Naive B cell (primary cell): ENCODE results near the gene MPZL1. TPM values are rescaled to one million over a fixed set of nuclear protein-coding genes. Genes with fewer than 3 reads are reported as not detected.

Experiments
- ATAC-seq, 2 donors: fragments of 150-1000 bp; cut with Tn5 transposase; 2 replicates each; pipeline ENCODE4 v1.10.0; 2021; ENCODE audit warnings: low read depth in 2 of 2, mild to moderate bottlenecking in 2 of 2, moderate library complexity in 2 of 2
- DNase-seq: peaks from one replicate; pipeline ENCODE4 v3.0.0; 2022
- H3K27ac Mint-ChIP-seq, 6 donors: one replicate each; pipeline ENCODE4 v1.8.0; 2020 to 2022; ENCODE audit warnings: mild to moderate bottlenecking in 6 of 6, mixed read lengths in 6 of 6, moderate library complexity in 5 of 6, inconsistent platforms in 2 of 6
- H3K27me3 Mint-ChIP-seq, 3 donors: one replicate each; pipeline ENCODE4 v1.8.0; 2021 to 2022; ENCODE audit warnings: mixed read lengths in 3 of 3, mild to moderate bottlenecking in 1 of 3
- H3K36me3 Mint-ChIP-seq, 2 donors: one replicate each; pipeline ENCODE4 v1.8.0; 2020 to 2022; ENCODE audit warnings: mixed read lengths in 2 of 2, inconsistent platforms in 1 of 2, mild to moderate bottlenecking in 1 of 2
- H3K4me1 Mint-ChIP-seq, 3 donors: one replicate each; pipeline ENCODE4 v1.8.0; 2020 to 2022; ENCODE audit warnings: mixed read lengths in 3 of 3, inconsistent platforms in 1 of 3, mild to moderate bottlenecking in 1 of 3, moderate library complexity in 1 of 3
- H3K4me3 Mint-ChIP-seq, 8 donors: one replicate each; pipeline ENCODE4 v1.8.0; 2020 to 2022; ENCODE audit warnings: mild to moderate bottlenecking in 8 of 8, mixed read lengths in 8 of 8, moderate library complexity in 8 of 8, inconsistent platforms in 2 of 8
- H3K9me3 Mint-ChIP-seq, 7 donors: one replicate each; pipeline ENCODE4 v1.8.0; 2020 to 2022; ENCODE audit warnings: mixed read lengths in 7 of 7, mild to moderate bottlenecking in 5 of 7, inconsistent platforms in 2 of 7, moderate library complexity in 1 of 7
- polyA plus RNA-seq, 6 donors: library from polyadenylated mRNA; unstranded; fragments of 300-500 nt; fragmentation: Illumina TruSeq; gene quantifications; one replicate each; pipeline ENCODE4 v1.2.3, GENCODE V29; 2021; ENCODE audit warnings: low read depth in 6 of 6

Gene MPZL1
- polyA plus RNA-seq, 6 donors from 2014 or later, result 23.5 to 64.2 (median 29.7) TPM

GRCh38 chr1:167701510-167701909 is 20.3 kb upstream of the MPZL1 start:
- H3K27ac Mint-ChIP-seq, result peak overlapping the region; percentile 25 to 97 (median 77)
- H3K36me3 Mint-ChIP-seq, result peaks cover 46 to 53% of the 10 kb centered on the region in 2 donors
- ATAC-seq (no peak), DNase-seq (no peak)
- no peak overlapping the region for H3K4me3 Mint-ChIP-seq
- H3K27me3 Mint-ChIP-seq, result no peaks in the 10 kb centered on the region
- peaks cover 56 to 65% (median 60%) of the 10 kb centered on the region in 3 donors for H3K4me1 Mint-ChIP-seq
- H3K9me3 Mint-ChIP-seq, result no peaks in the 10 kb centered on the region

- peaks cover 39 to 43% of the 10 kb centered on the region in 2 donors for H3K36me3 Mint-ChIP-seq
- ATAC-seq, result no peak
Measured at GRCh38 chr1:167703557-167703956, 18.2 kb upstream of the MPZL1 start.

GRCh38 chr1:167704715-167705114 is 17.1 kb upstream of the MPZL1 start:
- H3K27ac Mint-ChIP-seq, result peak overlapping the region in 2 of 6 donors; percentile 62 to 63
- peaks cover 65 to 77% (median 70%) of the 10 kb centered on the region in 3 donors for H3K4me1 Mint-ChIP-seq
- H3K27me3 Mint-ChIP-seq, result no peaks in the 10 kb centered on the region
- no peak for ATAC-seq
- peaks cover 30 to 35% of the 10 kb centered on the region in 2 donors for H3K36me3 Mint-ChIP-seq
- H3K4me3 Mint-ChIP-seq, result no peak overlapping the region
- no peaks in the 10 kb centered on the region for H3K9me3 Mint-ChIP-seq
- DNase-seq, result no peak

More at GRCh38 chr1:167703557-167703956, 18.2 kb upstream of the MPZL1 start:
- peak overlapping the region; percentile 36 to 94 (median 77) for H3K27ac Mint-ChIP-seq
- no peak for DNase-seq
- H3K9me3 Mint-ChIP-seq, result no peaks in the 10 kb centered on the region
- H3K27me3 Mint-ChIP-seq, result no peaks in the 10 kb centered on the region
- peaks cover 65 to 73% (median 69%) of the 10 kb centered on the region in 3 donors for H3K4me1 Mint-ChIP-seq
- peak overlapping the region in 1 of 8 donors; percentile 29 for H3K4me3 Mint-ChIP-seq

GRCh38 chr1:167705250-167705649 is 16.5 kb upstream of the MPZL1 start:
- no peaks in the 10 kb centered on the region for H3K9me3 Mint-ChIP-seq
- H3K4me1 Mint-ChIP-seq, result peaks cover 63 to 77% (median 66%) of the 10 kb centered on the region in 3 donors
- H3K36me3 Mint-ChIP-seq, result peaks cover 25 to 30% of the 10 kb centered on the region in 2 donors
- no peaks in the 10 kb centered on the region for H3K27me3 Mint-ChIP-seq
- DNase-seq (no peak), ATAC-seq (no peak)
- H3K4me3 Mint-ChIP-seq, result peak overlapping the region in 1 of 8 donors; percentile 28
- H3K27ac Mint-ChIP-seq, result peak overlapping the region in 3 of 6 donors; percentile 7 to 90 (median 71)

- H3K27me3 Mint-ChIP-seq, result no peaks in the 10 kb centered on the region
- ATAC-seq (no peak), DNase-seq (no peak)
- H3K36me3 Mint-ChIP-seq, result peaks cover 25 to 29% of the 10 kb centered on the region in 2 donors
- H3K9me3 Mint-ChIP-seq, result no peaks in the 10 kb centered on the region
- H3K4me3 Mint-ChIP-seq, result peak overlapping the region in 1 of 8 donors; percentile 13
- H3K27ac Mint-ChIP-seq, result peak overlapping the region in 5 of 6 donors; percentile 28 to 92 (median 75)
- peaks cover 61 to 74% (median 63%) of the 10 kb centered on the region in 3 donors for H3K4me1 Mint-ChIP-seq
Measured at GRCh38 chr1:167706363-167706762, 15.4 kb upstream of the MPZL1 start.

- DNase-seq (no peak), ATAC-seq (peak; percentile 25 to 29)
- Mint-ChIP-seq H3K4me1 (peaks cover 58 to 74% (median 60%) of the 10 kb centered on the region in 3 donors), H3K36me3 (peaks cover 21 to 24% of the 10 kb centered on the region in 2 donors), H3K27me3 (no peaks in the 10 kb centered on the region), H3K4me3 (peak overlapping the region in 7 of 8 donors; percentile 13 to 83 (median 59)), H3K27ac (peak overlapping the region; percentile 28 to 92 (median 79)), H3K9me3 (no peaks in the 10 kb centered on the region)
Measured at GRCh38 chr1:167706931-167707877, 14.6 kb upstream of the MPZL1 start.

GRCh38 chr1:167707942-167708341 is 13.8 kb upstream of the MPZL1 start:
- peaks cover 55 to 76% (median 59%) of the 10 kb centered on the region in 3 donors for H3K4me1 Mint-ChIP-seq
- H3K4me3 Mint-ChIP-seq, result peak overlapping the region in 6 of 8 donors; percentile 2 to 83 (median 68)
- ATAC-seq (no peak), DNase-seq (no peak)
- no peaks in the 10 kb centered on the region for H3K27me3 Mint-ChIP-seq
- peaks cover 18 to 19% of the 10 kb centered on the region in 2 donors for H3K36me3 Mint-ChIP-seq
- H3K27ac Mint-ChIP-seq, result peak overlapping the region in 5 of 6 donors; percentile 16 to 98 (median 74)
- no peaks in the 10 kb centered on the region for H3K9me3 Mint-ChIP-seq

- ATAC-seq (peak; percentile 78 to 80), DNase-seq (peak; percentile 64)
- Mint-ChIP-seq H3K9me3 (no peaks in the 10 kb centered on the region), H3K27me3 (no peaks in the 10 kb centered on the region), H3K36me3 (peaks cover 9 to 12% of the 10 kb centered on the region in 2 donors), H3K4me3 (peak overlapping the region; percentile 50 to 83 (median 72)), H3K27ac (peak overlapping the region; percentile 74 to 98 (median 84)), H3K4me1 (peaks cover 55 to 75% (median 59%) of the 10 kb centered on the region in 3 donors)
Measured at GRCh38 chr1:167708940-167709389, 12.8 kb upstream of the MPZL1 start.

- DNase-seq, result no peak
- H3K4me1 Mint-ChIP-seq, result peaks cover 57 to 75% (median 64%) of the 10 kb centered on the region in 3 donors
- H3K27me3 Mint-ChIP-seq, result no peaks in the 10 kb centered on the region
- H3K27ac Mint-ChIP-seq, result no peak overlapping the region
- ATAC-seq, result no peak
- peaks cover 0 to 9% (median 0%) of the 10 kb centered on the region in 7 donors for H3K9me3 Mint-ChIP-seq
- H3K36me3 Mint-ChIP-seq, result peaks cover 0 to 5% of the 10 kb centered on the region in 2 donors
- H3K4me3 Mint-ChIP-seq, result peak overlapping the region in 1 of 8 donors; percentile 58
Measured at GRCh38 chr1:167710836-167711235, 10.9 kb upstream of the MPZL1 start.

- Mint-ChIP-seq H3K4me3 (peak overlapping the region in 2 of 8 donors; percentile 54 to 58), H3K27ac (no peak overlapping the region), H3K9me3 (peaks cover 0 to 9% (median 0%) of the 10 kb centered on the region in 7 donors), H3K36me3 (peaks cover 0 to 3% of the 10 kb centered on the region in 2 donors), H3K27me3 (no peaks in the 10 kb centered on the region), H3K4me1 (peaks cover 51 to 70% (median 59%) of the 10 kb centered on the region in 3 donors)
- ATAC-seq (no peak), DNase-seq (no peak)
Measured at GRCh38 chr1:167711797-167712196, 10.0 kb upstream of the MPZL1 start.

GRCh38 chr1:167713330-167714081 is 8.3 kb upstream of the MPZL1 start:
- Mint-ChIP-seq H3K4me3 (peak overlapping the region; percentile 85 to 97 (median 93)), H3K4me1 (peaks cover 34 to 64% (median 47%) of the 10 kb centered on the region in 3 donors), H3K27me3 (no peaks in the 10 kb centered on the region), H3K36me3 (peaks cover 0 to 3% of the 10 kb centered on the region in 2 donors), H3K27ac (peak overlapping the region; percentile 50 to 100 (median 98)), H3K9me3 (peaks cover 0 to 9% (median 0%) of the 10 kb centered on the region in 7 donors)
- no peak for ATAC-seq
- DNase-seq, result peak; percentile 23

- no peak for DNase-seq
- Mint-ChIP-seq H3K4me1 (peaks cover 31 to 62% (median 45%) of the 10 kb centered on the region in 3 donors), H3K36me3 (peaks cover 0 to 3% of the 10 kb centered on the region in 2 donors), H3K4me3 (peak overlapping the region; percentile 85 to 97 (median 93)), H3K9me3 (peaks cover 0 to 9% (median 0%) of the 10 kb centered on the region in 7 donors), H3K27me3 (no peaks in the 10 kb centered on the region), H3K27ac (peak overlapping the region in 5 of 6 donors; percentile 88 to 100 (median 99))
- ATAC-seq, result peak; percentile 52 to 55
Measured at GRCh38 chr1:167714098-167714438, 7.7 kb upstream of the MPZL1 start.
